M059J (cell line): ENCODE results near the gene CCDC167. TPM values are rescaled to one million over a fixed set of nuclear protein-coding genes. Genes with fewer than 3 reads are reported as not detected.
A peak's percentile ranks its signal among the peaks of the same experiment; 100 is the strongest.
"Not testable (repeated sequence)": the region's sequence is repeated elsewhere in the genome, so short reads cannot be mapped to it uniquely, and the experiment has no call there.

ENCODE experiments used
- DNase-seq: peaks from one replicate; pipeline ENCODE4 v3.0.0-alpha.2; 2012; ENCODE audit warnings: low read depth
- total RNA-seq: library from RNA; depleted of rRNA; stranded (reverse); fragments of >200 nt; shearing (Covaris generic); gene quantifications from 2 replicates; pipeline ENCODE4 v1.2.3, GENCODE V29; 2014

The CCDC167 gene
- total RNA-seq, 1 experiment from 2014 or later, result 61.9 TPM

DNA sequence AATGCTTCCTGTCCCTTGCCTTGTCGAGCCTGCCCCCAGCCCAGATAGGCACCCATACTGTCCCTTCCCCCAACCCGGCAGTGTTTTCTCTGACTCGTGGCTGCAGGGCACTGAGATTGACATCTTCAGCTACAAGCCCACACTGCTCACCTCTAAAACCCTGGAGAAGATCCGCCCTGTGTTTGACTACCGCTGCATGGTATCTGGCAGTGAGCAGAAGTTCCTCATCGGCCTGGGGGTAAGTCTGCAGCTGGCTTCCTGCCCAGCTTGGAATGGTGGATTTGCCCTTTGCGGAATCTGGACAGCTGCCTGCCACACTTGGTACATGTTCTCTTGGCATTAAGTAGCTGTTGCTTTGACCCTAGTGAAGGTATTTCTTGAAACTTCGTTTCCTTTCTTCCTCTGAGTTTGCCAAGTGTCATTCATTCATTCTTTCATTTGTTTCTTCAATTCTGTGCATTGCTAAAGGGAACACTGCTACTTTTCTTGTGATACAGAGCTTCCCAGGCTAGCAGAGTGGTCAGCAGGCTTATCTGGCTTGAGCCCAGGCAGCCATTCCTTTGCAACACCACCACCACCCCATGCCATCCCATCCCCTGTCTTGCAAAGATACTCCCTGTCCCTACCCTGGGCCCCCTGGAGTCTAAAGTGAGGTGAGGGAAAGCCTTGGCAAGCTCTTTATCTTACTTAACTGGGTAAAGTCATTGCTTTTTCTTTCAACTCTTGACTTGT lies 26.2 kb downstream of the CCDC167 start:
- DNase-seq, result peak; percentile 98

DNA sequence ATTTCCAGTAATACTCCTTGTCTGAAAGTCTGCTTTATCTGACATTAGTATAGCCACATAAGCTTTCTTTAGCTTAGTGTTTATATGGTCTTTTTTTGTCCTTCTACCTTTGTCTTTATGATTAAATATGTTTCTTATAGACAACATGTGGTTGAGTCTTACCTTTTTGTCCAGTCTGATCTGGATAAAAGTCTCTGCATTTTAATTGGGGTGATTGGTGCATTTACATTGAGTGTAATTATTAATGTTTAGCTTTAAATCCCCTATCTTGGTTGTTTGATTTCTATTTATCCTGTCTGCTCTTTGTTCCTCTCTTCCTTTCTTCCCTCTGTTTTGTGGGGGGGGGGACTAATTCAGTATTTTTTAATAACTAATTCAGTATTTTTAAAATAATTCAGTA lies 32.0 kb downstream of the CCDC167 start:
- no peak for DNase-seq

- DNase-seq, result no peak
These were observed 36.6 kb downstream of the CCDC167 start for GRCh38 chr6:37463110-37463509.

DNA sequence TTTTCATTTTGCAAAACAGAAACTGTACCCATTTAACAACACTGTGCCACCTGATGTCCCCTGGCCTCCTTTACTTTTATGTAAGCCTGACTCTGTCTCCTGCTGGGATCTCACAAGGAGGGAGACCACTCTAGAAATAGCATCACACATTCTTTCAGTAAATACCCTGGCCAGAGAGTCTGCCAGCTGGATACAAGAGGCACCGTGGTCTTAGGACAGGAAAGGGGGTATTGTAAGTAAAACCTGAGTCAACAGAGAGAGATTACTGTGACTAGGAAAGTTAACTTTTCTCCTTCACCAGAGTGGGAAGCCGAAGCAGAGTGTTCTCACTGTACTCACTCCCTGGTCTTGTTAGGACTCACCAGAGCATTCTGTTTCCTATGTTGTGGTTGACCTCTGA lies 38.9 kb downstream of the CCDC167 start:
- DNase-seq, result no peak

DNA sequence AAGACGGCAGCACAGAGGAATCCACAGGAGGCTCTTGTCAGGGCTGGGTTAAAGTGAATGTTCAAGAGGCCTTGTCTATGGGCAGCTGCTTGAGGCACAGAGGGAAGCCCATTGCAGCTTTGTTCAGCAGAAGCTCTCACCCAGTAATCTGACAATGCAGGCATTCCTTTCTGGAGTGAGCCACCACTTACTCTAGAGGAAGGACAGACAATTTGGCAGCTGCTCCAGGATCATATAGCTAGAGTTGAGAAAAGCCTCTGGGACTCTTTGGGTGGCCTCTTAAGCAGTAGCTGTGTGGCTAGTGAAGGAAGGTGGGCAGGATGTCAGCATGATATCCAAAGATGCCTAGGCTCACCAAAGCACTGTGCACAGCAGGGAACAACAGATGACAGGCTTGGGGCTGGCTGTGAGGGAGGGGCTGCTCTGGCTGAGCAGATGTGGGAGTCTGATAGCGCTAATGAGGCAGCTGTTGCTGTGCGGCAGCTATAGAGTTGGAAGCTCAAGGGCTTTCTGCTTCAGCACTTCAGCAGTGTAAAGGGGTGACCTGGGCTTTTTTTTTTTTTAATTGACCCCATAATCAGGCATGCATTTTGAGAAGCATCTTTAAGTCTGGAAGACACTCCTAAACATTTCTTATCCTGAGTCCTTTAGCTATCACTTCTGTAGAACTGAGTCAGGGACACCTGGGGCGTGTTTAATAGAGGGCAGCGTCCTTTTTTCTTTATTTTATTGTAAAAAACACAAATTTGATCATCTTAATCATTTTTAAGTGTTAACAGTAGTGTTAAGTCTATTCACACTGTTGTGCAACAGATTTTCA lies 39.5 kb downstream of the CCDC167 start:
- DNase-seq, result no peak

- peak; percentile 96 for DNase-seq
These were observed 42.7 kb downstream of the CCDC167 start for GRCh38 chr6:37456816-37457560.

- DNase-seq, result peak; percentile 81
These were observed 43.6 kb downstream of the CCDC167 start for GRCh38 chr6:37456126-37456525.

- DNase-seq, result peak; percentile 44
These were observed 45.1 kb downstream of the CCDC167 start for GRCh38 chr6:37454420-37455140.

GRCh38 chr6:37452522-37452921 lies 47.2 kb downstream of the CCDC167 start:
- DNase-seq, result no peak

- no peak for DNase-seq
These were observed 48.1 kb downstream of the CCDC167 start for GRCh38 chr6:37451441-37452193.

DNA sequence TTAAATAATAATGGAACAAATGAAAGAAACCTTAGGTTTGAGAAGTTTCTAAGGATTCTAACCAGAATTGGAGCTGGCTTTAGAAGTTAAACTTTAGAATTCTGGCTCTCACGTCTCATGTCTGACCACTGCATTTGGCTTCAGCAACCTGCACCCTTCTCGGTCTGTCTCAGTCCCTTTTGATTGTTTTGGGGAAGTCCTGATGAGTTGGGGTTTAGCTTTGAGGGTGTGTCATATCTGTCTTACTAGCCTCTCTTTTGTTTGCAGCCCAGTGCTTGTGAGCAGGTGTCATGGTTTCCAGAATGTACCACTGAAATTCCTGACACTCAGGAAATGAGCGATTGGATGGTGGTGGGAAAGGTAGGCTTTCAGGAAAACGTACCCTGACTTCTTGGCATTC lies 49.7 kb downstream of the CCDC167 start:
- no peak for DNase-seq

- not testable (repeated sequence) for DNase-seq
These were observed 56.5 kb downstream of the CCDC167 start for GRCh38 chr6:37443216-37443542.

- DNase-seq, result peak; percentile 22
These were observed 57.1 kb downstream of the CCDC167 start for GRCh38 chr6:37442416-37443215.

DNA sequence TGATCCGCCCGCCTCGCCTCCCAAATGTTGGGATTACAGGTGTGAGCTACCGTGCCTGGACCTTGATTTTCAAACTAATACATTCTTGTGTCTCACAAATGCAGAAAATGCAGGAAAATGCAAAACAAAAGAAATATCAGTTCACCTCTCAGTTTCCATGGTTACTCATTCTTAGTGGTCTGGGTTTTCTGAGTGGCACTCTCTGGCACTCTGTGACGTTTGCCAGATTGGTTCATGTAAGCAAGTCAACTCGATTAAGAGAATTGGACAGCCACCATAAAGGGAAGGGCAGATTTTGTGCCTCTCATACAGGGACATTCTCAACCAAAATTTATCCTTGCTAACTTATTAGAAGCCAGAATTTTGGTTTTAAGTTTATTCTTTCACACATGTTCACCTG lies 58.0 kb downstream of the CCDC167 start:
- peak; percentile 37 for DNase-seq

DNA sequence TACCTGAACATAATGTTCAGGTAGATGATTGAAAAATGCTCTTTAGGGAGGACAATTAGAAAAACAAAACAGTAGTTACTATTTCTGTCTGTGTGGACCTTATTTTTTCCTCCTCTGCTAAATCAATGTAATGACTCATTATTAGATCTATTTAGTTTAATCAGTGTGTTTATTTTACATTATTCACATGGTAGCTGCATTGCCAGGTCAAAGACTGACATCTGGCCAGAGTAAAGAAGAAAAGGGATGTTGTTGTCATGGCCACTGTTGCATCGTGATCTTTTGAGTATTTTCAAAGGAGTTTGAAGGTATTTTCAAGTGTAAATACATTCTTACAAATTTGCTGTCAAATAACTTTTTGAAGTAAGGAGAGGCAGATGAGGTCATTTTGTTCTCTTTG lies 60.8 kb downstream of the CCDC167 start:
- no peak for DNase-seq

- no peak for DNase-seq
These were observed 63.9 kb downstream of the CCDC167 start for GRCh38 chr6:37435816-37436215.

- DNase-seq, result no peak
These were observed 64.3 kb downstream of the CCDC167 start for GRCh38 chr6:37435373-37435772.

- DNase-seq, result peak; percentile 72
These were observed 65.9 kb downstream of the CCDC167 start for GRCh38 chr6:37433657-37434271.
